Neural cell (in vitro differentiated cells): Measurements from ENCODE around the gene SLC25A26. TPM values are rescaled to one million over a fixed set of nuclear protein-coding genes. Genes with fewer than 3 reads are reported as not detected.

Experiments
- H2AFZ ChIP-seq: fragments of 200-600, 300-800 bp; sonication (generic), shearing (Covaris generic); 2 replicates; pipeline ENCODE4 v1.6.0; 2014; ENCODE audit warnings: low read depth, mild to moderate bottlenecking, antibody characterized with exemption, low read length, moderate library complexity
- H3F3A ChIP-seq: fragments of 200-600 bp; shearing (Covaris generic); 2 replicates; pipeline ENCODE4 v1.6.1; 2016; ENCODE audit warnings: mild to moderate bottlenecking, moderate library complexity, mixed read lengths, antibody characterized with exemption, low read length; ENCODE audit not compliant: insufficient read depth, poor library complexity, severe bottlenecking
- H3K27ac ChIP-seq: fragments of 200-600, 300-800 bp; sonication (generic), shearing (Covaris generic); 2 replicates; pipeline ENCODE4 v1.5.1; 2014; ENCODE audit warnings: mild to moderate bottlenecking, low read length, moderate library complexity
- H3K27me3 ChIP-seq: fragments of 300-800, 200-600 bp; sonication (generic), shearing (Covaris generic); 2 replicates; pipeline ENCODE4 v1.6.0; 2014; ENCODE audit warnings: mild to moderate bottlenecking, low read depth, low read length, moderate library complexity; ENCODE audit not compliant: insufficient read depth
- H3K36me3 ChIP-seq: fragments of 300-800, 200-600 bp; sonication (generic), shearing (Covaris generic); 2 replicates; pipeline ENCODE4 v1.5.1; 2014; ENCODE audit warnings: mild to moderate bottlenecking, antibody characterized with exemption, low read length, moderate library complexity; ENCODE audit not compliant: insufficient read depth
- H3K4me2 ChIP-seq: fragments of 300-800, 200-600 bp; sonication (generic), shearing (Covaris generic); 2 replicates; pipeline ENCODE4 v1.6.0; 2014; ENCODE audit warnings: mild to moderate bottlenecking, low read length
- H3K4me3 ChIP-seq: fragments of 300-800, 200-600 bp; sonication (generic), shearing (Covaris generic); 2 replicates; pipeline ENCODE4 v1.5.1; 2014; ENCODE audit warnings: mild to moderate bottlenecking, low read length, moderate library complexity
- H3K79me2 ChIP-seq: fragments of 200-600 bp; shearing (Covaris generic); replicated peaks from 2 replicates; pipeline ENCODE4 v1.6.0; 2014; ENCODE audit warnings: mild to moderate bottlenecking, low read length, moderate library complexity; ENCODE audit not compliant: insufficient read depth
- H3K9ac ChIP-seq: fragments of 300-800, 200-600 bp; sonication (generic), shearing (Covaris generic); 2 replicates; pipeline ENCODE4 v1.6.1; 2016; ENCODE audit warnings: mild to moderate bottlenecking, low read length, mixed read lengths
- H3K9me2 ChIP-seq: fragments of 200-600 bp; shearing (Covaris generic); 2 replicates; pipeline ENCODE4 v1.6.1; 2016; ENCODE audit warnings: mild to moderate bottlenecking, low read length, mixed read lengths; ENCODE audit not compliant: insufficient read depth
- H3K9me3 ChIP-seq: fragments of 200-600, 300-800 bp; sonication (generic), shearing (Covaris generic); 2 replicates; pipeline ENCODE4 v1.6.1; 2016; ENCODE audit warnings: mild to moderate bottlenecking, mixed run types, low read length, moderate library complexity, mixed read lengths
- H4K20me1 ChIP-seq: fragments of 200-600 bp; shearing (Covaris generic); 2 replicates; pipeline ENCODE4 v1.6.1; 2016; ENCODE audit warnings: mild to moderate bottlenecking, mixed run types; ENCODE audit not compliant: insufficient read depth
- CTCF ChIP-seq: fragments of 450-650 bp; IDR thresholded peaks from 2 replicates; pipeline ENCODE4 v1.5.1; 2014; ENCODE audit warnings: antibody characterized with exemption, mild to moderate bottlenecking, moderate library complexity; ENCODE audit not compliant: poor library complexity, severe bottlenecking
- EP300 ChIP-seq: fragments of 450-650 bp; conservative IDR thresholded peaks from 2 replicates; pipeline ENCODE4 v1.6.1; 2014; ENCODE audit warnings: antibody characterized with exemption, mild to moderate bottlenecking, moderate library complexity; ENCODE audit not compliant: poor library complexity, severe bottlenecking
- EZH2 ChIP-seq: fragments of 200-600, 300-800 bp; shearing (Covaris generic), sonication (generic); IDR thresholded peaks from 2 replicates; pipeline ENCODE4 v1.6.1; 2014; ENCODE audit warnings: antibody characterized with exemption, low read length, borderline replicate concordance, mild to moderate bottlenecking; ENCODE audit not compliant: insufficient read depth, poor library complexity, severe bottlenecking
- MXI1 ChIP-seq: fragments of 450-650 bp; conservative IDR thresholded peaks from 2 replicates; pipeline ENCODE4 v1.6.1; 2014; ENCODE audit warnings: antibody characterized with exemption, mild to moderate bottlenecking; ENCODE audit not compliant: poor library complexity, severe bottlenecking
- POLR2AphosphoS5 ChIP-seq: IDR thresholded peaks from 2 replicates; pipeline ENCODE4 v1.6.1; 2012
- RAD21 ChIP-seq: fragments of 450-650 bp; conservative IDR thresholded peaks from 2 replicates; pipeline ENCODE4 v1.6.1; 2014; ENCODE audit warnings: antibody characterized with exemption, mild to moderate bottlenecking, moderate library complexity
- SMC3 ChIP-seq: fragments of 450-650 bp; conservative IDR thresholded peaks from 2 replicates; pipeline ENCODE4 v1.6.1; 2014; ENCODE audit warnings: antibody characterized with exemption, mild to moderate bottlenecking, moderate library complexity; ENCODE audit not compliant: poor library complexity
- TAF1 ChIP-seq: IDR thresholded peaks from 2 replicates; pipeline ENCODE4 v1.6.1; 2012; ENCODE audit warnings: low read depth
- polyA plus RNA-seq: library from polyadenylated mRNA; depleted of rRNA; stranded (reverse); fragments of >200 nt; gene quantifications from 2 replicates; pipeline ENCODE4 v1.2.3, GENCODE V29; 2014
- TF ChIP-seq, protein P1 (sequence below): IDR thresholded peaks from 2 replicates; pipeline ENCODE4 v1.6.1; 2012; ENCODE audit warnings: borderline replicate concordance

The SLC25A26 gene
- polyA plus RNA-seq, 1 donor from 2014 or later = 21.0 TPM

DNA sequence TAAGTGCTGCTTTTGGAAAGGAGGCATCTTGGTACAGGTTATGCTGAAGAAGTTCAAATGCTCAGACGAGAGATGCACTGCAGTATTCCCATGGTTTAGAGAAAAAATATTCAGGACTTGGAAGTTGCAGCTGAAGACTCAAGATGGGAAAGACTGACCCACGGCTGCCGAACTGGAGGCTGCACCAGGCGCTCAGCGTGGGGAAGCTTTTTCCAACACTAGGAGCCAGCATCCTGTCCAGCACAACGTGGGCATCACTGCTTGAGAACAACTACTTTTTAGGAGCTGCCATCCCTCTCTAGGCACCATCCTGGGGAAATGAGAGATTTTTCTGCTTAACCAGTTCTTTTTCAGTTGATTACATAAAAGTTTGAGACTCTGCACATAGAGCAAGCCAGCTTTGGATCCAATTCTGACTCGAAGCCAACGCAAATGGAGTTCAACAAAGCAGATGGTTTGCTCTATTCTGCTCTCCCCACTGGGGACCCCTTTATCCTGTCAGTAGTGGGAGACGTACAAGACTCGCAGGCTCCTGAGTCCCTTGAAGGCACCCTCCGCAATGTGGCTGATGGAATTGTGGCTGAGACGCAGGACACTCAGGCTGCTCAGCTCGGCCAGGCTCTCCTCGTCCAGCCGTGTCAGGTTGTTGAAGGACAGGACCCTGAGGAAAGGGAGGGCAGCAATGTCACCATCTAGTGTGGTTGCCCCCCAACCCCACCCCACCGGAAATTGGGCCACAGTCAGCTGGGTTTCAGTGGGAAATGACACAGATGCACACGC lies 186.2 kb downstream of the SLC25A26 start (continued):
- TF ChIP-seq TAF1 = no peak

GRCh38 chr3:66407611-66408218 lies 186.9 kb downstream of the SLC25A26 start:
- Histone ChIP-seq H3F3A (no peaks in the 10 kb centered on the region), H3K9me3 (no peaks in the 10 kb centered on the region), H3K9me2 (no peaks in the 10 kb centered on the region), H3K4me3 (no peak overlapping the region), H4K20me1 (no peaks in the 10 kb centered on the region), H3K9ac (no peak overlapping the region), H2AFZ (no peak overlapping the region), H3K27me3 (no peaks in the 10 kb centered on the region), H3K36me3 (peaks cover 4% of the 10 kb centered on the region), H3K27ac (no peak overlapping the region), H3K79me2 (no peaks in the 10 kb centered on the region), H3K4me2 (no peak overlapping the region)
- TF ChIP-seq EZH2 (no peak), MXI1 (no peak), POLR2AphosphoS5 (no peak), RAD21 (peak; percentile 74), CTCF (peak; percentile 69), TAF1 (no peak), EP300 (no peak), SMC3 (peak; percentile 78)
- TF ChIP-seq, protein P1, sequence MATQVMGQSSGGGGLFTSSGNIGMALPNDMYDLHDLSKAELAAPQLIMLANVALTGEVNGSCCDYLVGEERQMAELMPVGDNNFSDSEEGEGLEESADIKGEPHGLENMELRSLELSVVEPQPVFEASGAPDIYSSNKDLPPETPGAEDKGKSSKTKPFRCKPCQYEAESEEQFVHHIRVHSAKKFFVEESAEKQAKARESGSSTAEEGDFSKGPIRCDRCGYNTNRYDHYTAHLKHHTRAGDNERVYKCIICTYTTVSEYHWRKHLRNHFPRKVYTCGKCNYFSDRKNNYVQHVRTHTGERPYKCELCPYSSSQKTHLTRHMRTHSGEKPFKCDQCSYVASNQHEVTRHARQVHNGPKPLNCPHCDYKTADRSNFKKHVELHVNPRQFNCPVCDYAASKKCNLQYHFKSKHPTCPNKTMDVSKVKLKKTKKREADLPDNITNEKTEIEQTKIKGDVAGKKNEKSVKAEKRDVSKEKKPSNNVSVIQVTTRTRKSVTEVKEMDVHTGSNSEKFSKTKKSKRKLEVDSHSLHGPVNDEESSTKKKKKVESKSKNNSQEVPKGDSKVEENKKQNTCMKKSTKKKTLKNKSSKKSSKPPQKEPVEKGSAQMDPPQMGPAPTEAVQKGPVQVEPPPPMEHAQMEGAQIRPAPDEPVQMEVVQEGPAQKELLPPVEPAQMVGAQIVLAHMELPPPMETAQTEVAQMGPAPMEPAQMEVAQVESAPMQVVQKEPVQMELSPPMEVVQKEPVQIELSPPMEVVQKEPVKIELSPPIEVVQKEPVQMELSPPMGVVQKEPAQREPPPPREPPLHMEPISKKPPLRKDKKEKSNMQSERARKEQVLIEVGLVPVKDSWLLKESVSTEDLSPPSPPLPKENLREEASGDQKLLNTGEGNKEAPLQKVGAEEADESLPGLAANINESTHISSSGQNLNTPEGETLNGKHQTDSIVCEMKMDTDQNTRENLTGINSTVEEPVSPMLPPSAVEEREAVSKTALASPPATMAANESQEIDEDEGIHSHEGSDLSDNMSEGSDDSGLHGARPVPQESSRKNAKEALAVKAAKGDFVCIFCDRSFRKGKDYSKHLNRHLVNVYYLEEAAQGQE = no peak
